Endothelial cell of umbilical vein (primary cell): ENCODE measurements around the gene GCNA. TPM values are rescaled to one million over a fixed set of nuclear protein-coding genes. Genes with fewer than 3 reads are reported as not detected.
"Not testable (repeated sequence)": the region's sequence is repeated elsewhere in the genome, so short reads cannot be mapped to it uniquely, and the experiment has no call there.

ENCODE experiments used
- BruUV-seq: library from RNA; stranded (reverse); fragments of 400-500 nt; replicated peaks from 2 replicates; lab custom pipeline; 2021; lab: Mats Ljungman, UMichigan
- CTCF ChIA-PET: fragments of 300-600, 350-600 bp; sonication (Branson Sonifier 250); formaldehyde crosslinking; loops from one replicate; lab custom pipeline; 2021; ENCODE audit warnings: antibody characterized with exemption, inconsistent platforms; lab: Charles Lee
- POLR2A ChIA-PET: fragments of 300-600, 350-600 bp; sonication (Branson Sonifier 250); formaldehyde crosslinking; loops from one replicate; lab custom pipeline; 2021; ENCODE audit warnings: antibody characterized with exemption, inconsistent platforms; lab: Charles Lee
- DNase-seq: peaks from one replicate; pipeline ENCODE4 v3.0.0-alpha.2; 2011; ENCODE audit warnings: low read depth, low spot score
- FAIRE-seq: peaks from 2 replicates; lab custom pipeline; 2011; peaks lifted over from hg19 to GRCh38; lab: Jason Lieb, UNC
- H2AFZ ChIP-seq: 2 replicates; pipeline ENCODE4 v1.6.0; 2012; ENCODE audit warnings: low read depth, low read length, control low read depth, inconsistent platforms
- H3K27ac ChIP-seq: 2 replicates; pipeline ENCODE4 v1.5.1; 2011; ENCODE audit warnings: low read depth, mild to moderate bottlenecking, control low read depth, low read length, moderate library complexity; ENCODE audit not compliant: insufficient read depth
- H3K27me3 ChIP-seq, 2 experiments: 2 replicates each; pipeline versions ENCODE4 v1.6.0 to v1.6.1; 2011; ENCODE audit warnings: low read length in 2 of 2, mixed read lengths in 1 of 2; ENCODE audit not compliant: control insufficient read depth in 2 of 2, insufficient read depth in 2 of 2
- H3K36me3 ChIP-seq, 2 experiments: 2 replicates in 1 of 2; 3 replicates in 1 of 2; pipeline ENCODE4 v1.5.1; 2011; ENCODE audit warnings: low read length in 2 of 2, mild to moderate bottlenecking in 1 of 2, moderate library complexity in 1 of 2; ENCODE audit not compliant: control insufficient read depth in 2 of 2, insufficient read depth in 2 of 2; ENCODE audit errors: extremely low read depth in 1 of 2
- H3K4me1 ChIP-seq: 3 replicates; pipeline ENCODE4 v1.5.1; 2011; ENCODE audit warnings: mild to moderate bottlenecking, low read length; ENCODE audit not compliant: control insufficient read depth, insufficient read depth; ENCODE audit errors: extremely low read depth
- H3K4me2 ChIP-seq: 2 replicates; pipeline ENCODE4 v1.6.1; 2011; ENCODE audit warnings: low read length, control low read depth, mixed read lengths; ENCODE audit not compliant: insufficient read depth
- H3K4me3 ChIP-seq, 3 experiments: fragments of 200-600 bp in 1 of 3; sonication (generic), shearing (Covaris generic) in 1 of 3; replicated peaks in 1 of 3; 2 replicates each; pipeline ENCODE4 v1.5.1; 2011 to 2016; ENCODE audit warnings: control low read depth in 3 of 3, low read length in 3 of 3, mild to moderate bottlenecking in 2 of 3, inconsistent platforms in 1 of 3, low read depth in 1 of 3, moderate library complexity in 1 of 3; ENCODE audit not compliant: insufficient read depth in 1 of 3
- H3K79me2 ChIP-seq: 2 replicates; pipeline ENCODE4 v1.6.0; 2012; ENCODE audit warnings: low read length, inconsistent platforms; ENCODE audit not compliant: control insufficient read depth, insufficient read depth
- H3K9ac ChIP-seq: replicated peaks from 2 replicates; pipeline ENCODE3; 2011; ENCODE audit warnings: low read length, control low read depth; ENCODE audit not compliant: insufficient read depth; ENCODE audit errors: extremely low read depth
- H3K9me1 ChIP-seq: replicated peaks from 3 replicates; pipeline ENCODE4 v1.6.0; 2011; ENCODE audit warnings: mild to moderate bottlenecking, low read length; ENCODE audit not compliant: control insufficient read depth, insufficient read depth; ENCODE audit errors: extremely low read depth
- H3K9me3 ChIP-seq: replicated peaks from 2 replicates; pipeline ENCODE4 v1.5.1; 2012; ENCODE audit warnings: low read length, inconsistent platforms; ENCODE audit not compliant: control insufficient read depth, insufficient read depth
- H4K20me1 ChIP-seq: replicated peaks from 2 replicates; pipeline ENCODE3; 2011; ENCODE audit warnings: mild to moderate bottlenecking, low read length; ENCODE audit not compliant: control insufficient read depth, insufficient read depth; ENCODE audit errors: extremely low read depth
- CTCF ChIP-seq, 2 donors: IDR thresholded peaks; 1 replicate in 1 of 2; 2 replicates in 1 of 2; pipeline ENCODE4 v1.5.1; 2011; ENCODE audit warnings: low read length in 2 of 2, mild to moderate bottlenecking in 2 of 2, moderate library complexity in 2 of 2, control low read depth in 1 of 2, inconsistent platforms in 1 of 2, low read depth in 1 of 2; ENCODE audit not compliant: insufficient read depth in 1 of 2; ENCODE audit errors: extremely low read depth in 1 of 2
- FOS ChIP-seq: IDR thresholded peaks from 2 replicates; pipeline ENCODE4 v1.6.1; 2011; ENCODE audit warnings: mild to moderate bottlenecking, low read length, moderate library complexity, borderline replicate concordance; ENCODE audit not compliant: insufficient read depth
- GATA2 ChIP-seq: IDR thresholded peaks from 2 replicates; pipeline ENCODE4 v1.7.0; 2011; ENCODE audit warnings: low read depth, mild to moderate bottlenecking, moderate library complexity, mixed read lengths, low read length; ENCODE audit not compliant: insufficient read length, insufficient read depth
- JUN ChIP-seq: IDR thresholded peaks from 2 replicates; pipeline ENCODE4 v1.6.1; 2011; ENCODE audit warnings: borderline replicate concordance, low read depth; ENCODE audit not compliant: insufficient read length, insufficient read depth
- dilution Hi-C: fragments of 300-500 bp; cut with MboI; formaldehyde crosslinking; loops from one replicate; pipeline ENCODE4 v1.15.0; 2019; ENCODE audit warnings: low sequenced_read_pairs; ENCODE audit not compliant: extremely low pct_ligation_motif_present
- intact Hi-C: fragments of 100-400 bp; cut with micrococcal nuclease; formaldehyde crosslinking; loops from one replicate; pipeline ENCODE4 v1.10.0; 2022
- polyA plus RNA-seq, 4 experiments: library from polyadenylated mRNA; depleted of rRNA in 3 of 4; stranded (reverse) in 3 of 4; unstranded in 1 of 4; fragments of >200 nt; gene quantifications; 2 replicates each; pipeline versions ENCODE4 v1.2.1 to v1.2.3, GENCODE V29; 2011 to 2012; ENCODE audit warnings: missing spikeins in 1 of 4
- total RNA-seq: library from RNA; stranded (reverse); gene quantifications from 2 replicates; pipeline ENCODE4 v1.2.3, GENCODE V29; 2021

GCNA gene
- total and polyA plus RNA-seq, 2 donors (not counting 3 experiments of a cell fraction or from before 2014, with no cell fraction given) = 1.0 to 4.0 TPM

GRCh38 chrX:71661919-71662318, 83.7 kb downstream of the GCNA start:
- no peaks in the 10 kb centered on the region for H4K20me1 ChIP-seq
- DNase-seq (no peak), FAIRE-seq (no peak)
- intact Hi-C loops (no loop called here), dilution Hi-C loops (no loop called here)
- H3K9ac ChIP-seq = no peak overlapping the region
- no peak for TF ChIP-seq FOS
- no peak for TF ChIP-seq GATA2
- TF ChIP-seq CTCF (IDR thresholded peaks at IDR 0.05; ENCODE audit: extremely low read depth in 1 of 2, insufficient read depth in 1 of 2, low read depth in 1 of 2, low read length in 2 of 2) = no peak
- TF ChIP-seq JUN = no peak
- no peaks in the 10 kb centered on the region for H3K9me1 ChIP-seq
- ChIA-PET POLR2A (no interaction called here), CTCF (no interaction called here)
- H3K27ac ChIP-seq = no peak overlapping the region
- H3K36me3 ChIP-seq = no peaks in the 10 kb centered on the region
- H3K4me2 ChIP-seq = no peak overlapping the region
- H3K4me3 ChIP-seq = no peak overlapping the region
- no peaks in the 10 kb centered on the region for H3K4me1 ChIP-seq
- no peaks in the 10 kb centered on the region for H3K9me3 ChIP-seq
- H3K27me3 ChIP-seq = peaks cover 0 to 4% of the 10 kb centered on the region in 2 experiments
- no peak overlapping the region for H2AFZ ChIP-seq
- no TSS peak for BruUV-seq
- H3K79me2 ChIP-seq = no peaks in the 10 kb centered on the region

GRCh38 chrX:71662654-71663053, 84.4 kb downstream of the GCNA start:
- BruUV-seq, intact Hi-C loops, H3K36me3 ChIP-seq, CTCF ChIA-PET, H3K4me3 ChIP-seq, H2AFZ ChIP-seq, H3K9me3 ChIP-seq, H3K27me3 ChIP-seq, POLR2A ChIA-PET, FAIRE-seq, H4K20me1 ChIP-seq, H3K79me2 ChIP-seq, DNase-seq, H3K9ac ChIP-seq, H3K4me1 ChIP-seq, H3K4me2 ChIP-seq, H3K27ac ChIP-seq, dilution Hi-C loops, H3K9me1 ChIP-seq: not testable (repeated sequence)

Other genes starting within 250 kb of the GCNA start
- gene TAF1, start 212.1 kb upstream of the GCNA start, total RNA-seq = 39.0 and 41.0 TPM in 2 replicates
- 7.0 and 8.2 TPM in 2 replicates for gene TAF1, start 212.1 kb upstream of the GCNA start, polyA plus RNA-seq
- 128 and 129 TPM in 2 replicates for gene OGT, start 45.3 kb upstream of the GCNA start, total RNA-seq
- gene OGT, start 45.3 kb upstream of the GCNA start, polyA plus RNA-seq = 136 and 141 TPM in 2 replicates
- gene CXCR3, start 40.1 kb downstream of the GCNA start, total RNA-seq = not detected in 2 replicates
- not detected in 2 replicates for gene CXCR3, start 40.1 kb downstream of the GCNA start, polyA plus RNA-seq
- not detected in 2 replicates for gene CXorf49, start 139.8 kb downstream of the GCNA start, total RNA-seq
- not detected in 2 replicates for gene CXorf49, start 139.8 kb downstream of the GCNA start, polyA plus RNA-seq
- not detected in 2 replicates for gene CXorf49B, start 184.9 kb downstream of the GCNA start, total RNA-seq
- not detected in 2 replicates for gene CXorf49B, start 184.9 kb downstream of the GCNA start, polyA plus RNA-seq